HG02642 (cell line): ENCODE results near the gene S100A2.

Experiments
- ATAC-seq: cut with Tn5 transposase; IDR thresholded peaks from one replicate; pipeline ENCODE4 v1.9.1; 2021; ENCODE audit warnings: mild to moderate bottlenecking; ENCODE audit not compliant: unreplicated experiment, poor library complexity

The S100A2 gene

GRCh38 chr1:153513666-153514065, 52.0 kb downstream of the S100A2 start:
- ATAC-seq, result no peak

- no peak for ATAC-seq
Measured at GRCh38 chr1:153513023-153513422, 52.6 kb downstream of the S100A2 start.
